ENCODE measurements around the gene BTF3.

Gene BTF3

GRCh38 chr5:73493421-73493820 is 4.8 kb upstream of the BTF3 start:
- no peaks in the 10 kb centered on the region for H3K36me3 ChIP-seq (ENCODE audit: insufficient read depth)
- no peak overlapping the region for H3K9ac ChIP-seq
- H3K79me2 ChIP-seq (ENCODE audit: insufficient read depth, low read depth), result peaks cover 2% of the 10 kb centered on the region
- peaks cover 12% of the 10 kb centered on the region for H3K4me1 ChIP-seq (ENCODE audit: low read depth, poor library complexity, severe bottlenecking)
- no peak overlapping the region for H2AFZ ChIP-seq (ENCODE audit: low read depth)
- H3K4me3 ChIP-seq (IDR thresholded peaks at IDR 0.05; ENCODE audit: insufficient read depth, low read depth, low read length), result no peak overlapping the region
- no peak overlapping the region for H3K4me2 ChIP-seq
- no peak for TF ChIP-seq CTCF (conservative IDR thresholded peaks at IDR 0.05; ENCODE audit: low read depth, low read length)
- no peaks in the 10 kb centered on the region for H4K20me1 ChIP-seq (ENCODE audit: insufficient read depth)
- no peaks in the 10 kb centered on the region for H3K27me3 ChIP-seq (ENCODE audit: insufficient read depth, low read depth)
- H3K27ac ChIP-seq, result no peak overlapping the region

GRCh38 chr5:73494721-73495120 is 3.5 kb upstream of the BTF3 start:
- no peaks in the 10 kb centered on the region for H3K27me3 ChIP-seq (ENCODE audit: insufficient read depth, low read depth)
- H3K4me2 ChIP-seq, result no peak overlapping the region
- H3K4me3 ChIP-seq (IDR thresholded peaks at IDR 0.05; ENCODE audit: insufficient read depth, low read depth, low read length), result no peak overlapping the region
- H3K27ac ChIP-seq, result no peak overlapping the region
- no peak overlapping the region for H2AFZ ChIP-seq (ENCODE audit: low read depth)
- peaks cover 17% of the 10 kb centered on the region for H3K4me1 ChIP-seq (ENCODE audit: low read depth, poor library complexity, severe bottlenecking)
- no peak overlapping the region for H3K9ac ChIP-seq
- TF ChIP-seq CTCF (conservative IDR thresholded peaks at IDR 0.05; ENCODE audit: low read depth, low read length), result no peak
- H4K20me1 ChIP-seq (ENCODE audit: insufficient read depth), result 0 out of 2 replicates have a peak, but pooled peaks cover 3% of the 10 kb centered on the region
- no peaks in the 10 kb centered on the region for H3K36me3 ChIP-seq (ENCODE audit: insufficient read depth)
- peaks cover 15% of the 10 kb centered on the region for H3K79me2 ChIP-seq (ENCODE audit: insufficient read depth, low read depth)

- Histone ChIP-seq H3K27me3 (ENCODE audit: insufficient read depth, low read depth) (no peaks in the 10 kb centered on the region), H3K36me3 (ENCODE audit: insufficient read depth) (no peaks in the 10 kb centered on the region; the same call in 1 of the 2 replicates), H3K79me2 (ENCODE audit: insufficient read depth, low read depth) (peaks cover 26% of the 10 kb centered on the region), H4K20me1 (ENCODE audit: insufficient read depth) (peaks cover 10% of the 10 kb centered on the region), H3K4me1 (ENCODE audit: low read depth, poor library complexity, severe bottlenecking) (peaks cover 29% of the 10 kb centered on the region), H3K9ac (no peak overlapping the region), H3K4me2 (no peak overlapping the region), H2AFZ (ENCODE audit: low read depth) (no peak overlapping the region), H3K4me3 (IDR thresholded peaks at IDR 0.05; ENCODE audit: insufficient read depth, low read depth, low read length) (no peak overlapping the region), H3K27ac (no peak overlapping the region)
- TF ChIP-seq CTCF (conservative IDR thresholded peaks at IDR 0.05; ENCODE audit: low read depth, low read length), result no peak
Measured at GRCh38 chr5:73495772-73496335, 2.4 kb upstream of the BTF3 start.

GRCh38 chr5:73496984-73497457 is 1.2 kb upstream of the BTF3 start:
- Histone ChIP-seq H3K79me2 (ENCODE audit: insufficient read depth, low read depth) (peaks cover 36% of the 10 kb centered on the region), H3K27me3 (ENCODE audit: insufficient read depth, low read depth) (no peaks in the 10 kb centered on the region), H2AFZ (ENCODE audit: low read depth) (peak overlapping the region; percentile 80; the same call in 1 of the 2 replicates), H3K9ac (no peak overlapping the region), H3K36me3 (ENCODE audit: insufficient read depth) (no peaks in the 10 kb centered on the region; the same call in 1 of the 2 replicates), H3K4me1 (ENCODE audit: low read depth, poor library complexity, severe bottlenecking) (peaks cover 35% of the 10 kb centered on the region), H3K27ac (no peak overlapping the region), H3K4me2 (0 out of 2 replicates have a peak overlapping the region, but pooled peaks have one; percentile 67), H3K4me3 (IDR thresholded peaks at IDR 0.05; ENCODE audit: insufficient read depth, low read depth, low read length) (no peak overlapping the region), H4K20me1 (ENCODE audit: insufficient read depth) (peaks cover 18% of the 10 kb centered on the region)
- TF ChIP-seq CTCF (conservative IDR thresholded peaks at IDR 0.05; ENCODE audit: low read depth, low read length), result peak; percentile 52

Measured in KMS-11 (cell line).